ENCODE data around the gene ABHD15.
A peak's percentile ranks its signal among the peaks of the same experiment; 100 is the strongest.

The ABHD15 gene, protein sequence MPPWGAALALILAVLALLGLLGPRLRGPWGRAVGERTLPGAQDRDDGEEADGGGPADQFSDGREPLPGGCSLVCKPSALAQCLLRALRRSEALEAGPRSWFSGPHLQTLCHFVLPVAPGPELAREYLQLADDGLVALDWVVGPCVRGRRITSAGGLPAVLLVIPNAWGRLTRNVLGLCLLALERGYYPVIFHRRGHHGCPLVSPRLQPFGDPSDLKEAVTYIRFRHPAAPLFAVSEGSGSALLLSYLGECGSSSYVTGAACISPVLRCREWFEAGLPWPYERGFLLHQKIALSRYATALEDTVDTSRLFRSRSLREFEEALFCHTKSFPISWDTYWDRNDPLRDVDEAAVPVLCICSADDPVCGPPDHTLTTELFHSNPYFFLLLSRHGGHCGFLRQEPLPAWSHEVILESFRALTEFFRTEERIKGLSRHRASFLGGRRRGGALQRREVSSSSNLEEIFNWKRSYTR

GRCh38 chr17:29566473-29567303 is at the start of gene ABHD15:
ABHD15 (minus strand) TSS chr17:29567037; CDS start chr17:29566966, 71 bp downstream.
- DNase-seq: peak; percentile 71 to 76

DNA sequence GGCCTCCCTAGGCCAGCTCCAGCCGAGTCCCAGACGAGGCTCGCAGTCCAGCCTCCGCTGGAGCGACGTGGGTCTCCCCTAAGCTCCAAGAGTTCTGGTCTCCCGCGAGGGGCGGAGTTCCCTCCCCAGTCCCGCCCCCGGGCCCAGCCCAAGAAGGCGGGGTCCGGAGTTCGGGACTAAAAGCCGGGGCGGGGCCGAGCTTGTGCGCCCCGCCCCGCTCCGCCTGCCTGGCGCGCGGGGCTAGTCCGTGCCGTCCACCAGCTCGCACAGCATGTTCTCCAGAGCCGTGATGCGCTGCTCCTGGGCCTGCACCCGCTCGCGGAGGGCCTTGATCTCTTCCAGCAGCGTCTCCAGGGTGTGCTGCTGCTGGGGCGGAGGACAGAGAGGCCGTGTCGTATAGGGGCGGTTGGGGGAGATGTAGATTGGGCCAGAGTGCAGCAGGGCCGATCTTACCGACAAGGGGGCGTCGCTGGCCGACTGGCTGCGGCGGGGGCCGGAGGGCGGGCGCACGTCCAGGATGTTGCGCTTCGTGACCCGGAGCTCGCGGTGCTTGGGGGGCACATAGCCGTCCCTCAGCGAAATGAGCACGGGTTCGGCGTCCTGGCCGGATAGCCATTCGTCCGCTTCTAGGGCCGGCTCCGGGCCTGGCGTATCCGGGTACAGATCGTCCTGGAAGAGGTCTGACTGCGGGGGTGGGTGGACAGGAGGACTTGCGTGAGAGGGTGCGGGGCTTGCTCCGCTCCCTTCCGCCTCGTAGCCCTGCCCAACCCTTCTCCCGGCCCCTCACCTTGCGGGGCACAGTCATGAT is 48.9 kb upstream of the ABHD15 start:
- DNase-seq: peak; percentile 86 to 89

DNA sequence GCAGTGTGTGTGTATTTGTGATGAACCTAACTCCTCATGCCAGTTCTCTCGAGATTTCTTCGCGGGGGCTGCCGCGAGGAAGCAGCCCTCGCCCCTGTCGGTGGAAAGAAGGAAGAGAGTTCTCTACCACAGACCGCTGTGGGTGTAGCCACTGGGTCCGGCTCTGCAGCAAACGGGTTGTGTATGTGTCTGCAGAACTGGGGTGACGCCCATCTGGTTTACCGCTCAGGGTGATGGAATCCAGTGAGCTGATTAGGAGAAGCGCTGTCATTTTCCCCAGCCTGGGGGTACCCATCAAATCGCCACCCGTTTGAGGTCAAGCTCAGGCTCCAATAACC is 48.2 kb upstream of the ABHD15 start:
- peak; percentile 64 to 71 for DNase-seq

- no peak for DNase-seq
These were observed 47.7 kb upstream of the ABHD15 start for GRCh38 chr17:29614349-29615047.

- DNase-seq: no peak
These were observed 47.0 kb upstream of the ABHD15 start for GRCh38 chr17:29613856-29614255.

GRCh38 chr17:29613352-29613837 is 46.6 kb upstream of the ABHD15 start:
- DNase-seq: peak; percentile 98 to 99

DNA sequence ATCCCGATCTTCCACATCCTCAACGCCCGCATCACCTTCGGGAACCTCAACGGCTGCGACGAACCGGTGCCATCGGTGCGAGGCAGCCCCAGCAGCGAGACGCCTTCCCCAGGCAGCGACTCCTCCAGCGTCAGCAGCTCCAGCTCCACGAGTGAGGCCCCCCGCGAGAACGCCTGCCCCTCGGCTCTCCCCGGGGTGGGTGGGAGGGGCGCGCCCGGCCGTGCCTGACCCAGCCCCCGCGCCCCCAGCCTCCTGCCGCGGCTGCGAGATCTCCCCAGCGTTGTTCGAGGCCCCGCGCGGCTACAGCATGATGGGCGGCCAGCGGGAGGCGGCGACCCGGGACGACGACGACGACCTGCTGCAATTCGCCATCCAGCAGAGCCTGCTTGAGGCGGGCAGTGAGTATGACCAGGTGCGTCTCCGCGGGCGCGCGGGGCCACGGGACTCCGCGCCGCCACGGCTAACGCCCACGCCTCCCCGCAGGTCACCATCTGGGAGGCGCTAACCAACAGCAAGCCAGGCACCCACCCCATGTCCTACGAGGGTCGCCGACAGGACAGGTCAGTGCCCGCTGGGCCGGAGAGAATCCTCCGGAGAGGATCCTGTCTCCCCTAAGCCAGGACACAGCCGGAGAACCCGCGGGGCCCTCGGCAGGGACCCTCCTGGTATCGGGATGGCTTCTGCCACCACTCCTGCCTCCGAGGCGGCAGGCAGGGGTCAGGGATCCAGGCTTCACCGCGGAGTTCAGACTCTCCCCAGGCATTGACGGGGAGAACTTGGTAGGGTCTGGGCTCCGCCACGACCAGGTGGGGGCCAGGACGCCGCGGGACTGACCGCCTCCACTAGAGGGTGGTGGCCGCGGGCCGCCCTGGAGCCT is 45.8 kb upstream of the ABHD15 start:
- no peak for DNase-seq

DNA sequence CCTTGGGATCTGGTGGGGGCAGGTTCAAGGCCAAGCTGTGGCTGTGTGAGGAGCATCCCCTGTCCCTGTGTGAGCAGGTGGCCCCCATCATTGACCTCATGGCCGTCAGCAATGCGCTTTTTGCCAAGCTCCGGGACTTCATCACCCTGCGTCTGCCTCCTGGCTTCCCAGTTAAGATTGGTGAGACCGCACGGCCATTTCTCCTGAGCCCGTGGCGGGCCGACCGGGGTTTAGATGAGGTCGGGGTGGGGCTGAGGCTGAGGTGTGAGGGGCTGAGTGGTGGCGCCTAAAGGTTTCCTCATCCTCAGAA is 45.2 kb upstream of the ABHD15 start:
- DNase-seq: no peak

DNA sequence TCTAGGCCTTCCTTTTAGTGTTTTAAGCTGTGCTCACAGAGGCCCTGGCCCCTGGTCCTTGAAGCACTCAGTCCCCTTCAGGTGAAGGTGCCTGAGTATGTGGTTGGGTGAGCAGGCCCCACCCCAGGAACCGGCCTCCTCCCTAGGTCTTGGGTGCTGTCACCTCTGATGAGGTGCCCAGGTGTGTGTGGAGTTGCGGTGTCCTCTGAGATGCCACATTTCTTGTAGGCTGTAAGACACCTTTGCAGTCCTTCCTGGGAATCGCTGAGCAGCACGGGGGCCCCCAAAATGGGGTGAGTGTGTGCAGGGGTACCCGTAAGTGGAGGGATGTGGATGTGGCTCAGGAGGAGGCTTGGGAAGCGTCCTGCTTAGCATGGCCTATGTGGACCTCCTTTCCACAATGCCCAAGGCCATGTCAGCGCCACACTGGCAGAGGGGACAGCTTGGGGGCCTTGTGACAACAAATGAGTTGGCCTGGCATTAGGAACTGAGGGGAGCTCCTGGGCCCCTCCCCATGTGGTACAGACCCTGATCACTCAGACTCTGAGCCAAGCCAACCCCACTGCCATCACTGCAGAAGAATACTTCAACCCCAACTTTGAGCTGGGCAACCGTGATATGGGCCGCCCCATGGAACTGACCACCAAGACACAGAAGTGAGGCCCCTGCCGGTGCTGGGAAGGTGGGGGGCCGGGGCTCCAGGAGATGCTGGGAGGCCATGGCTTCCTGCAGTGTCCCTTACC is 44.7 kb upstream of the ABHD15 start:
- no peak for DNase-seq

DNA sequence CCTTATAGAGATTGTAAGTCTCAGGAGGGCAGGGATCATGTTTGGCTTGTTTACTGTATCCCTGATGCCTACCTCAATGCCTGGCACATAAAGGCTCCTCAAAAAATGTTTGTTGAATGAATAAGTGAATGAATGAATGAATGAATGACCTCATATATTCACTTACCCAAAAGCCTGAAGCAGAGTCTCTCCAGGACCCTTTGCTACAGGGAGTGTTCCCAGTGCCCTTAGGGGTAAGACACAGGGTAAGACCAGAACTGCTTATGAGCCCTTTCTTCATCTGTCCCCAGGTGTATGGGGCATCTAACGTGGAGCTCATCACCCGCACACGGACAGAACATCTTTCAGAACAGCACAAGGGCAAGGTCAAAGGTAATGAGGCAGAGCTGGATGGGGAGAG is 43.6 kb upstream of the ABHD15 start:
- no peak for DNase-seq

DNA sequence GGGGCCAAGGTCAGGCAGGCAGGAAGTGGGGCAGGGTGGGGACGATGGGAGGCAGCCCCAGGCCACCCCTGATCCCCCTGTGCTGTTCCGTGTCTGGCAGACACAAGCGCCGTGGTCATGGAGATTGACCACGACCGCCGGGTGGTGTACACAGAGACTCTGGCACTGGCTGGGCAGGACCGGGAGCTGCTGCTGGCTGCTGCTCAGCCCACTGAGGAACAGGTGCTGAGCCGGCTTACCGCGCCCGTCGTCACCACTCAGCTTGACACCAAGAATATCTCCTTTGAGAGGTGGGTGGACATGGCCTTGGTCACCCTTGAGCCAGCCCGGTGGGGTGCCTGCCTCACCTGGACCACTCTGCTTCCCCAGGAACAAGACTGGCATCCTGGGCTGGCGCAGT is 42.1 kb upstream of the ABHD15 start:
- no peak for DNase-seq

- DNase-seq: no peak
These were observed 40.8 kb upstream of the ABHD15 start for GRCh38 chr17:29607557-29608195.

DNA sequence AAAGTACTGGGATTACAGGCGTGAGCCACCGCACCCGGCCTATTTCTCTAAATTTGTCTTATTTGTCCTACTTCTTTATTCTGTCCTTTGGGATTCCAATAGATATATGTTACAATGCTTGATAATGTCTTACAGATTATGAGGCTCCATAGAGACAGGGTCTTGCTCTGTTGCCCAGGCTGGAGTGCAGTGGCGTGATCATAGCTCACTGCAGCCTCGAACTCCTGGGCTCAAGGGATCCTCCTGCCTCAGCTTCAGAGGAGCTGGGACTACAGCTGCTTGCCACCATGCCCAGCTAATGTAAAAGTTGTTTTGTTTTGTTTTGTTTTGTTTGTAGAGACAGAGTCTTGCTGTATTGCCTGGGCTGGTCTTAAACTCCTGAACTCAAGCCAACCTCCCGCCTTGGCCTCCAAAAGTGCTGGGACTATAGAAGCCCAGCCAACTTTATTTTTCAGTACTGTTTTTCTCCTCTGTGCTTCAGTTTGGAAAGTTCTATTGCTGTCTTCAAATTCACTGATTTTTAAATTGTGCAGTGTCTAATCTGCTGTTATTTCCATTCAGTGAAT is 36.4 kb upstream of the ABHD15 start:
- no peak for DNase-seq

DNA sequence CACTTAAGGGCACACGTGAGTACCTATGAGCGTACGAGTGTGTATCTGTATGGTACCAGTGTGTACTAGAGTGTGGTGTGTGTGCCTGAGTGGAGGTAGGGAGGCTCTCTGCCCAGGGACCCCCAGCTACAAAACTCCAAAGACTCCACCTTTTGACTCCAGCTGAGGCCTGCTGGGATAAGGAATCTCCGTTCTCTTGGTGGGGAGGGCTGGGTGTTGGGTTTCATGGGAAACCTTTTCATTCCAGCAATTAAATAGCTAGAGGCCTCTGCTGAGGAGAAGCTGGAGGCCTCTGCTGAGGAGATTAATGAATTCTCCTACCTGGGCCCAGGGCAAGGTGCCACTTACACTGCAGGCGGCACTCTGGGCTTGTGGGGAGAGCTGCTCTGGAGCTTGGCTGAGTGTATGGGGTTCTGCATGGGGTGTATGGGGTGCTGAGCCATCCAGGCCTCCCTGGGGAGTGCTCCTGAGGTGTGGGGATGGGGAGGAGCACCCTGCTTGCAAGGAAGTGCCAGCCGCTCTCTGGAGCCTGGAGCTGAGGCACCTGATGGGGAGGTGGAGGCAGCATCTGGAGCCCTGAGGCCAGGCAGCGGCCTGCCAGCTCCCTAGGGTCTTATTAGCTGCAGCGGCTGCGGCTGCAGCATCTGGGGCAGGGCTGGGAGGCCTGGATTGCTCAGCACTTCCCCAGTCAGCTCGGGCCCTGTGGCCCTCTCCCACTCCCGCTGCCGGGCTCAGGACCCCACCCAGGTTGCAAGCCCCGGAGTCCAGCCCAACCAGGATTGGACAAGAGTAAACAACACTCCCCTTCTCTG is 30.7 kb upstream of the ABHD15 start:
- DNase-seq: no peak

- DNase-seq: no peak
These were observed 30.0 kb upstream of the ABHD15 start for GRCh38 chr17:29596811-29597210.

- no peak for DNase-seq
These were observed 29.3 kb upstream of the ABHD15 start for GRCh38 chr17:29595943-29596774.

DNA sequence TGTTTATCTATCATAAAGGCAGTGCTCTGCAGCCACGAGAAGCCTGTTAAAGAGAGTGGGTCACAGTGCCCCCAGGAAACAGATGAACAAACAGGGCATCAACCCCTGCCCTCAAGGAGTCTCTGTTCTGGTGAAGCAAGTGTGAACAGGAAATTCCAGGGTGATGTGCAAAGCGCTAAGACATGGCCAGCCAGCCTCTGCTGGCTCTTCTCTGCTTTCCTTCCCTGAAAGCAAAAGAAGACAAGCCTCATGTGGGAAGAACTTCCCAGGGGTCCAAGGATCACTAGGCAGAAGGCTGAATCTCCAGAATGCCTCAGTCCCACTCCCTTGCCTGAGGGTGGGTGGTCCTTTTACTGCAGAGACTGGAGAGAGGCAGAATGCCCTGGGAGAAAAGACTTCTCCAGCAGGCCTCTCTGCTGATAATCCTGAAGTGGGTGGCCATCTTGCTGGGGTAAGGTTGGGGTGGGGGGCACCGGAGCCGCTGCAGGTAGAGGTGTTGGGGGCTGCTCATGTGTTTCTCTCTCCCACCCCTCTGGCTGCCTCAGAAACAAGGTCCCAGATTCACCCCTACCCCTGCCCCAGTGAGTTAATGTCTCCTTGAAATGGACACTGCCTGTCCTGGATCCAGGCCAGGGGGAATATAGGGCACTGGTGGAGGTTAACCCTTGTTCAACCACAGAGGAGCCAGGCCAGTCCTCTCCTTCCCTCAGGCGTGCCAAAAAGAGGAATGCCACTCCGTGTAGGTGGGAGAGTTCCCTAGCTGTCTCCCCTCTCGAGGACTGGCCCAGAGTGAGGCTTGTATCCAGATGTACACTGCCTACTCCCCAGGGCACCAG is 28.5 kb upstream of the ABHD15 start:
- DNase-seq: no peak

Data from activated CD4-positive, alpha-beta T cell treated with anti-CD3 and anti-CD28 coated beads, Interleukin-2, amount 50 U/mL, for 48 hours (primary cell).